Glutamatergic neuron (in vitro differentiated cells): Measurements from ENCODE around the gene LDLRAD4. TPM values are rescaled to one million over a fixed set of nuclear protein-coding genes. Genes with fewer than 3 reads are reported as not detected.

Source experiments
- DNase-seq: peaks from one replicate; pipeline ENCODE4 v3.0.0; 2022
- H3K27ac Mint-ChIP-seq: one replicate; pipeline ENCODE4 v1.8.0; 2020; ENCODE audit warnings: mild to moderate bottlenecking, mixed read lengths, inconsistent platforms; ENCODE audit not compliant: unreplicated experiment
- H3K27me3 Mint-ChIP-seq: one replicate; pipeline ENCODE4 v1.8.0; 2020; ENCODE audit warnings: mild to moderate bottlenecking, moderate library complexity, mixed read lengths, inconsistent platforms; ENCODE audit not compliant: unreplicated experiment
- H3K36me3 Mint-ChIP-seq: one replicate; pipeline ENCODE4 v1.8.0; 2020; ENCODE audit warnings: mild to moderate bottlenecking, mixed read lengths, inconsistent platforms; ENCODE audit not compliant: unreplicated experiment
- H3K4me1 Mint-ChIP-seq: one replicate; pipeline ENCODE4 v1.8.0; 2020; ENCODE audit warnings: mild to moderate bottlenecking, low read depth, mixed read lengths, inconsistent platforms; ENCODE audit not compliant: unreplicated experiment
- H3K4me3 Mint-ChIP-seq: one replicate; pipeline ENCODE4 v1.8.0; 2020; ENCODE audit warnings: mild to moderate bottlenecking, mixed read lengths, inconsistent platforms; ENCODE audit not compliant: unreplicated experiment
- H3K9me3 Mint-ChIP-seq: one replicate; pipeline ENCODE4 v1.8.0; 2020; ENCODE audit warnings: mild to moderate bottlenecking, moderate library complexity, mixed read lengths, inconsistent platforms; ENCODE audit not compliant: unreplicated experiment
- total RNA-seq: library from RNA; stranded (reverse); fragmentation: NEBNext Ultra II Directional; extraction: Animal tissue kit (Norgen Biotek cat#: 25700); gene quantifications from one replicate; pipeline ENCODE4 v1.2.1, GENCODE V29; 2021; ENCODE audit not compliant: unreplicated experiment
- TF ChIP-seq, protein P1 (sequence below): fragments of 200-600 bp; sonication (generic); IDR thresholded peaks from one replicate; pipeline ENCODE4 v1.5.0; 2021; ENCODE audit not compliant: partially characterized antibody, unreplicated experiment

The LDLRAD4 gene
- total RNA-seq, 1 donor from 2014 or later, result 0.29 TPM

DNA sequence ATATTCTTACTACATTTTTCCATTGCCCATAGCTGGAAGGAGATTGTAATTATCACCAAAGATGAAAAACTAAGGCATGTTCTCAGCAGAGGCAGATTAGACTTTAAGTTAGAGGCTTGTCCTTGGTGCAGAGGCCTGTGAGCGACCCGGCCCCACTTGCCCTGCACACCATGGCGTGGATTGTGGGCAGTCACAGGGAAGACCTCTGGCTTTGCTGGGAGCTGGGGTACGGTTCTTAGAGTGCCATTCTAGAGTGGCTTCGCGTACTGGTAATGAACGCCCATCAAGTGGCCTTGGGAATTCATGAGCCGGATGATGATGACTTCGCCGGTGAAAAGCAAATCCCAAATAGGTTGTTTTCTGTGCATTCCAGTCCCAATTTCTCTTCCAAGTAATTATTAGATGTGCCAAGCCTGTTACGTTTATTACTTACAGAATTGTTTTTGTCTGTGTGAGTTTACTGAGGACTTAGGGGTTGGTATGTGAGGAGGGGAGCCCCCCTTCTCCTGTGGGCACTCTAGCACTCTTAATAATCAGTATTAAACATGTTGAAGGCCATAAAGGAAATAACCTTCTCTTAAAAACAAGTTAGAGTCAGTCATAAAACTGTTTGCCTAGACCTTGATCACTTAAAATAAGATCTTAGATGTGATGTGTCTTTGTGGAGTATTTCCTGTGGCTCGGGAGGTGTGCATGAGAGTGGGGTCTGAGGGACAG is 90.6 kb downstream of the LDLRAD4 start:
- no peaks in the 10 kb centered on the region for H3K27me3 Mint-ChIP-seq
- no peak for DNase-seq
- no peaks in the 10 kb centered on the region for H3K4me1 Mint-ChIP-seq
- peaks cover 3% of the 10 kb centered on the region for H3K9me3 Mint-ChIP-seq
- H3K4me3 Mint-ChIP-seq, result no peak overlapping the region
- TF ChIP-seq, protein P1, sequence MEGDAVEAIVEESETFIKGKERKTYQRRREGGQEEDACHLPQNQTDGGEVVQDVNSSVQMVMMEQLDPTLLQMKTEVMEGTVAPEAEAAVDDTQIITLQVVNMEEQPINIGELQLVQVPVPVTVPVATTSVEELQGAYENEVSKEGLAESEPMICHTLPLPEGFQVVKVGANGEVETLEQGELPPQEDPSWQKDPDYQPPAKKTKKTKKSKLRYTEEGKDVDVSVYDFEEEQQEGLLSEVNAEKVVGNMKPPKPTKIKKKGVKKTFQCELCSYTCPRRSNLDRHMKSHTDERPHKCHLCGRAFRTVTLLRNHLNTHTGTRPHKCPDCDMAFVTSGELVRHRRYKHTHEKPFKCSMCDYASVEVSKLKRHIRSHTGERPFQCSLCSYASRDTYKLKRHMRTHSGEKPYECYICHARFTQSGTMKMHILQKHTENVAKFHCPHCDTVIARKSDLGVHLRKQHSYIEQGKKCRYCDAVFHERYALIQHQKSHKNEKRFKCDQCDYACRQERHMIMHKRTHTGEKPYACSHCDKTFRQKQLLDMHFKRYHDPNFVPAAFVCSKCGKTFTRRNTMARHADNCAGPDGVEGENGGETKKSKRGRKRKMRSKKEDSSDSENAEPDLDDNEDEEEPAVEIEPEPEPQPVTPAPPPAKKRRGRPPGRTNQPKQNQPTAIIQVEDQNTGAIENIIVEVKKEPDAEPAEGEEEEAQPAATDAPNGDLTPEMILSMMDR, result no peak
- H3K36me3 Mint-ChIP-seq, result peaks cover 5% of the 10 kb centered on the region
- H3K27ac Mint-ChIP-seq, result no peak overlapping the region

GRCh38 chr18:13309748-13310670 is 91.4 kb downstream of the LDLRAD4 start:
- no peaks in the 10 kb centered on the region for H3K4me1 Mint-ChIP-seq
- no peaks in the 10 kb centered on the region for H3K27me3 Mint-ChIP-seq
- DNase-seq, result no peak
- peaks cover 5% of the 10 kb centered on the region for H3K36me3 Mint-ChIP-seq
- no peaks in the 10 kb centered on the region for H3K9me3 Mint-ChIP-seq
- TF ChIP-seq, protein P1, result no peak
- H3K27ac Mint-ChIP-seq, result no peak overlapping the region
- H3K4me3 Mint-ChIP-seq, result no peak overlapping the region

DNA sequence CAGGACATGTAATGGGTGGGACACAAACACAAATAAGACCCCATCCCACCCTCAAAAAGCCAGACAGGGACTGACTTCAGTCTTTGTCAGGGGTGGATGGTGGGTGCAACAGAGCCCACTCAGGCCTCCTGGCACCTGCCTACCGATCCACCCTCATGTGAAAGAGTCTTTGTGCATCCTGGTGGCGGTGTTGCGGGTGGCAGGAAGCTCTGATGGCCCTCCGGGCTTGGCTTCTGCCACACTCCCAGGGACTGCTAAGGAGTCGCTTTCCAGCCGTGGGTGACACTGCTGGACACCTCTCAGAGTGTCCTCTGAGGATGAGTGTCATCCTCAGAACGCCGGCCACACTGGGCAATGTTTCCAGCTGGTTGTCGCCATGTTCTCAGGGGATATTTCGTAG is 92.6 kb downstream of the LDLRAD4 start:
- no peak overlapping the region for H3K4me3 Mint-ChIP-seq
- peaks cover 4% of the 10 kb centered on the region for H3K9me3 Mint-ChIP-seq
- no peaks in the 10 kb centered on the region for H3K4me1 Mint-ChIP-seq
- peaks cover 2% of the 10 kb centered on the region for H3K27me3 Mint-ChIP-seq
- no peak overlapping the region for H3K27ac Mint-ChIP-seq
- TF ChIP-seq, protein P1, result no peak
- H3K36me3 Mint-ChIP-seq, result peaks cover 15% of the 10 kb centered on the region
- no peak for DNase-seq

- no peak overlapping the region for H3K27ac Mint-ChIP-seq
- TF ChIP-seq, protein P1, result no peak
- no peak for DNase-seq
- H3K4me3 Mint-ChIP-seq, result no peak overlapping the region
- H3K27me3 Mint-ChIP-seq, result peaks cover 2% of the 10 kb centered on the region
- H3K36me3 Mint-ChIP-seq, result peaks cover 20% of the 10 kb centered on the region
- H3K9me3 Mint-ChIP-seq, result peaks cover 4% of the 10 kb centered on the region
- H3K4me1 Mint-ChIP-seq, result no peaks in the 10 kb centered on the region
These were observed 94.0 kb downstream of the LDLRAD4 start for GRCh38 chr18:13312515-13312914.
